Measurements from ENCODE around the gene ICA1. TPM values are rescaled to one million over a fixed set of nuclear protein-coding genes. Genes with fewer than 3 reads are reported as not detected.

Gene ICA1
- total RNA-seq, 1 experiment from 2014 or later = not detected

DNA sequence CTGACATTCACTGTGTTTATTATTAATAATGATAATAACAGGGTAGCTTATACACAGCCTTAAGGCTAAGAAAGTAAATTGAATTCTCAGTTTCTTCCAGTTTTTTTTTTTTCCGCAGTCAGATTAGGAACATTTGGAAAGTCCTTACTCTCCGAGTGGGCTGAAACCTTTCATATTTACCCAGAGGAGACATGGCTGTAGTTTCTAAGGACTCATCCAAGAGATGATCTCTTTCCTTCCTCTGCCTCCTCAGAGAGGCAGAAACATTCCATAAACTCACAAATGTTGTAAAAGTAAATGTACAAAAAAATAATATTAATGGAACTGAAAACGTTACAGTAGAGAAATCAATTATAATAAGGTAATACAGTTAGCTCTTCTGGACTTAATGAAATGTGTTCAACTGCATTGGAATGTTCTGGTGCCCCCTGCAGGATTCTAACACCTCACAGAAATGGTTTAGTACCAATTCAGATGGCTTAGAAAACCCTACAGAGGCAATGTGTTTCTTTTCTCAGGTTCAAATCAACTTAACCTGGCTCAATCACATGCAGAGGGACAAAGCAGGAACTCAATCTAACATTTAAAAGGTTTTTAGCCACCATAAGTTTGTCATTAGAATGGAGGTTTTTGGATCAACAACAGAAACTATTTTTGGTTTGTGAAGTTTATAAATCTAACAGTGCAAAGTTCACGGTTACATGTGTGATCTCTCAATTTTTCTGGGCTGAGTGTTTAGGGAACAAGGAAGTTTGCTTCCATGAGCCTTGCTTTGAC, 71.7 kb downstream of the ICA1 start:
- Histone ChIP-seq H3K27ac (no peak overlapping the region), H3K4me1 (replicated peaks) (no peaks in the 10 kb centered on the region), H3K9me3 (replicated peaks) (no peaks in the 10 kb centered on the region), H3K27me3 (replicated peaks) (no peaks in the 10 kb centered on the region), H3K36me3 (no peaks in the 10 kb centered on the region), H3K4me3 (no peak overlapping the region)
- no peak for DNase-seq (ENCODE audit: low read depth in 1 of 2, low spot score in 2 of 2)

GRCh38 chr7:8189625-8190024, 72.3 kb downstream of the ICA1 start:
- H3K4me3 ChIP-seq = no peak overlapping the region
- H3K9me3 ChIP-seq (replicated peaks) = no peaks in the 10 kb centered on the region
- no peak overlapping the region for H3K27ac ChIP-seq
- no peak for DNase-seq (ENCODE audit: low read depth in 1 of 2, low spot score in 2 of 2)
- no peaks in the 10 kb centered on the region for H3K27me3 ChIP-seq (replicated peaks)
- no peaks in the 10 kb centered on the region for H3K36me3 ChIP-seq
- no peaks in the 10 kb centered on the region for H3K4me1 ChIP-seq (replicated peaks)

- Histone ChIP-seq H3K9me3 (replicated peaks) (no peaks in the 10 kb centered on the region), H3K27me3 (replicated peaks) (no peaks in the 10 kb centered on the region), H3K4me3 (no peak overlapping the region), H3K27ac (no peak overlapping the region), H3K4me1 (replicated peaks) (no peaks in the 10 kb centered on the region), H3K36me3 (no peaks in the 10 kb centered on the region)
- DNase-seq (ENCODE audit: low read depth in 1 of 2, low spot score in 2 of 2) = no peak
These were observed 75.9 kb downstream of the ICA1 start for GRCh38 chr7:8185926-8186683.

DNA sequence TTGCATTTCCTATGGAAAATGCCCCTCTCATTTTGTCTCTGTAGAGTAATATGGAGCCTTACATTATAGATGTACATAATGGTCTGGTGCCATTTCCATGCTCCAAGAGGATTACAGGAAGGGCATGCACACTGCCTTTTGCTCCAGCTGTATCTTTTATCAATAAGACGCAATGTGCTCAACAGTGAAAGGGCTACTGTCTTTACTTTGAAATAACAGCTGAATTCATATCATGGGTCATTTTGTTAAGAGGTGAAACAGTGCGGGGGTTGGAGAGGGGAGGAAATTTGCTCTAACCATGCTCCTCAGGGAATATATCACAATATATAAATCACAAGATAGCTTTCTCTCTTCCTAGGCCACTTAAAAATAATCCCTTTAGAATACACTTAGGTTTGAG, 77.7 kb downstream of the ICA1 start:
- no peaks in the 10 kb centered on the region for H3K4me1 ChIP-seq (replicated peaks)
- H3K36me3 ChIP-seq = no peaks in the 10 kb centered on the region
- no peak overlapping the region for H3K4me3 ChIP-seq
- no peaks in the 10 kb centered on the region for H3K9me3 ChIP-seq (replicated peaks)
- H3K27ac ChIP-seq = no peak overlapping the region
- no peaks in the 10 kb centered on the region for H3K27me3 ChIP-seq (replicated peaks)
- DNase-seq (ENCODE audit: low read depth in 1 of 2, low spot score in 2 of 2) = no peak

GRCh38 chr7:8179486-8179885, 82.5 kb downstream of the ICA1 start:
- H3K27ac ChIP-seq = no peak overlapping the region
- no peak for DNase-seq (ENCODE audit: low read depth in 1 of 2, low spot score in 2 of 2)
- H3K36me3 ChIP-seq = no peaks in the 10 kb centered on the region
- H3K4me1 ChIP-seq (replicated peaks) = no peaks in the 10 kb centered on the region
- H3K9me3 ChIP-seq (replicated peaks) = no peaks in the 10 kb centered on the region
- H3K4me3 ChIP-seq = no peak overlapping the region
- H3K27me3 ChIP-seq (replicated peaks) = no peaks in the 10 kb centered on the region

DNA sequence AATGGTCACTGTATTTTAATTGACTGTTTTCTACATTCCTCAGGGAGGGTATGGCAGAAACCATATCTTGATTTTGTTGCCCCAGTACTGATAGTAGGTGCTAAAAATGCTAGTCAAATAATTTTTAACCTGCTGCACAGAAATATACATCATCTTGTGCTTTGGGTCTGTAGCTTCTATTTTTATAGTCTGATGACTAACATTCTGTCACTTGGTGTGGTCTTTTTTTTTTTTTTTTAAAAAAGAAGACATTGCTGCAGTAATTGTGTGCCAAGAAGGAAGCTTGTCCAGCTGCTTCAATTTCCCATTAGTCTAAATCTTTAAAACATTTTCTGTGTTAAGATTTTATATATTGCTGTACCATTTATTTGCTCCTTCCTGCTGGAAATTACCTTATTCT, 83.6 kb downstream of the ICA1 start:
- Histone ChIP-seq H3K4me1 (replicated peaks) (no peaks in the 10 kb centered on the region), H3K9me3 (replicated peaks) (no peaks in the 10 kb centered on the region)
- no peak for DNase-seq (ENCODE audit: low read depth in 1 of 2, low spot score in 2 of 2)

DNA sequence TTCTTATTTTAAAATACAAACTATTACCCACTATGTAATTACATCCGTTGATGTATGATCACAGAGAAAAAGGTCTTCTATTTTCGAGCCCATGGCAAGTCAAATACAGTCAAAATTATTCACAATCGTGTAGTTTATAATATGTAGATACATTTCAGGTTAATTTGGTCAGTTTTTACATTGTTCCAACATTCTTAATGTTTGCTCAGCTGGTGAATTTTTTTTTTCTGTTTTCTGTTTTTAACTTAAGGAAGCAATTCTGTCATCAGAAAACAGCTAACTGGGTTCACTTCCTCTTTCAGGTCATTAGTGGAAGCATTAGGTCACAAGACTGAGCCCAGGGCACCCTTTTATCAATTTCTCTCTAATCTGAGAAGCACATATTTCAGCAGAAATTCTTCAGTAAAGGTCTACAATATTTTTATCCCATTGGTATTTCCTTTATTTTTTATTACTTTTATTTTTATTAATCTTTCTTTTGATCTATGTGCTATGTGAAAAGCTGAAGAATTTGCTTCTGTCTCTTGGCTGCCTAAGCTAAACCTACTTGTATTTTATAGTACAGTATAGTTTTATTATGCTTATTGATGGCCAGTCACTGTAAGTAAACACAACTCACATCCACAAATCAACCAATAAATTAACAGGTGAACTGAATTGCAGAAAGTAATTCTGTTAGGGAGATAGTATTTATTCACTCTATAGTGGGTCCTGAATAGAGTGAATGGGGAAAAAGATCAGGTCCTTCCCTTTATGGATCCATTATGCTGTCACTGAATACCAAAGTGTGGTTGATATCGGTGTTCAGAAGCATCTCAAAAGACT, 84.6 kb downstream of the ICA1 start:
- H3K27ac ChIP-seq = no peak overlapping the region

More for the DNA sequence above, 83.6 kb downstream of the ICA1 start:
- H3K27me3 ChIP-seq (replicated peaks) = no peaks in the 10 kb centered on the region
- H3K36me3 ChIP-seq = no peaks in the 10 kb centered on the region
- no peak overlapping the region for H3K27ac ChIP-seq
- no peak overlapping the region for H3K4me3 ChIP-seq

DNA sequence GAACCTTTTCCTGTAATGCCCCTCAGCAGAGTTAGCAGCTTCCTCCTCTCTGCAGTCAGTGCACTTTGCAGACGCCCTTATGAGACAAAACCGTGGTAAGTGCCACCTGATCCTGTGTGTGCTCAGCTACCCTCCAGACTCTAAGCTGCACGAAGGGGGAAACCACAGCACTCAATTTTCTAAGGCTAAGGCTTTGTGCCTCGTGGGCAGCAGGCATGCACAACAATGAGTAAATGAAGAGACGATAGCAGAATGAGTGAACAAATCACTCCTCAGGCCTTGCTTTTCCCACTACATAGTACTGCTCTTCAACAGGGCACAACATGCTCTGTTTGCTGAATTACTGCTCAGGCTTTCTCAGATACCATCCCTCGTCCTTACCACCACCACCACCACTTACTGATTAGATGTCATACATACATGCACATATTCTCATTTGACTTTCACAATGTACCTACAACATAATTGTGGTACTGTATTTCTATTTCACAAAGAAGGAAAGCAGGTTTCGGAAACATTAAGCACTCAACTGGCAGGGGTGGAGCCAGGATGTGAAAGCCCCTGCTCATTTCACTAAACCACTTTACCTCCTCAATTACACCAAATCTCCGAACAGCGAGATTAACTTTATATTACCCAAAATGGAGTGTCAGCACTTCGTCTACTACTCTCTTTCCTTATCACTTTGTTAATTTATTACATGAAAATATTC, 85.4 kb downstream of the ICA1 start:
- Histone ChIP-seq H3K27ac (no peak overlapping the region), H3K36me3 (no peaks in the 10 kb centered on the region), H3K4me3 (no peak overlapping the region), H3K4me1 (replicated peaks) (no peaks in the 10 kb centered on the region), H3K27me3 (replicated peaks) (no peaks in the 10 kb centered on the region), H3K9me3 (replicated peaks) (no peaks in the 10 kb centered on the region)
- no peak for DNase-seq (ENCODE audit: low read depth in 1 of 2, low spot score in 2 of 2)

More for the DNA sequence above, 84.6 kb downstream of the ICA1 start:
- no peak for DNase-seq (ENCODE audit: low read depth in 1 of 2, low spot score in 2 of 2)
- Histone ChIP-seq H3K9me3 (replicated peaks) (no peaks in the 10 kb centered on the region), H3K36me3 (no peaks in the 10 kb centered on the region), H3K4me1 (replicated peaks) (no peaks in the 10 kb centered on the region), H3K4me3 (no peak overlapping the region), H3K27me3 (replicated peaks) (no peaks in the 10 kb centered on the region)

GRCh38 chr7:8175929-8176369, 86.0 kb downstream of the ICA1 start:
- Histone ChIP-seq H3K9me3 (replicated peaks) (no peaks in the 10 kb centered on the region), H3K36me3 (no peaks in the 10 kb centered on the region), H3K4me1 (replicated peaks) (no peaks in the 10 kb centered on the region), H3K4me3 (no peak overlapping the region), H3K27ac (no peak overlapping the region), H3K27me3 (replicated peaks) (no peaks in the 10 kb centered on the region; the same call in 1 of the 2 replicates)
- DNase-seq (ENCODE audit: low read depth in 1 of 2, low spot score in 2 of 2) = no peak

DNA sequence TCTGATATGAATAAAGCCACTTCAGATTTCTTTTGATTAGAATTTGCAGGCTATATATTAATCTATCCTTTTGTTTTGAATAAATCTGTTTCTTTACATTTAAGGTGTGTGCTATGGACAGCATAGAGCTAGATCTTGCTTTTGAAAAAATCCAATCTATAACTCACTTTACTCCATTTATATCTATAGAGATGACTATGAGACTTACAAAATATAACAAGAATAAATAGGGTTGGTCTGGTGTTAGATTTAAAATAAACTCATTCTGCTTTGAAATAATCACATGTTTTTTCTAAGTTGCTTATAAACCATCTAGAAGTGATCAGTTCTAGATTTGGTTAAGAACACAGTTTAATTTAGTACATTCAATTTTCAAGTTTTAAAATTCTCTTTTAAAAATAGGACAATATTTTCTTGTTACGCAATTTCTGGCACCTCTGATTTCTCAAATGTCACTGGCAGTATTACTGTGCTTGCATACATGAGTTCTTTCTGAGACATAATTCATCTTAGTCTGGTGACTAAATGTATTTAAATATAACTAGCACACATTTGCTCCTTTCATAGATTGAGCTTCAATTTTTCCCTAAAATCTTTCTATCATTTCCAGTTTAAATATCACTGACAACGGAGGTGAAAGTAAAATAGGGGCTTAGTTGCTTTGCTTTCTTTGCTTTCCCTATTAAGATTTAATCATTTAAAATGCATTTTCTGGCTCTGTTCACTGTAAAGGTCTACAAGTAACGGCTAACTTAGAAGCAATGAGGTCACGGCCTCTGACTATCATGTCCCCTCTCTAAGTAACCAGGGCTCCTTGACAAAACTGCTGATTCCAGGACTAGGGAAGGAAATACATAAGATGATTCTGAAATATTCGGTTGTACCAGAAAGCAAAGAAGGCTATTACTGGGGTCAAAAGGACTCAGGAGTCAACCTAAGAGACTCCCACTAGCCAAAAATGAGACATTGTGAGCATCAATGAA, 89.3 kb downstream of the ICA1 start:
- Histone ChIP-seq H3K4me3 (no peak overlapping the region), H3K4me1 (replicated peaks) (no peaks in the 10 kb centered on the region), H3K36me3 (no peaks in the 10 kb centered on the region), H3K27ac (no peak overlapping the region), H3K9me3 (replicated peaks) (no peaks in the 10 kb centered on the region), H3K27me3 (replicated peaks) (no peaks in the 10 kb centered on the region; the same call in 1 of the 2 replicates)
- no peak for DNase-seq (ENCODE audit: low read depth in 1 of 2, low spot score in 2 of 2)

DNA sequence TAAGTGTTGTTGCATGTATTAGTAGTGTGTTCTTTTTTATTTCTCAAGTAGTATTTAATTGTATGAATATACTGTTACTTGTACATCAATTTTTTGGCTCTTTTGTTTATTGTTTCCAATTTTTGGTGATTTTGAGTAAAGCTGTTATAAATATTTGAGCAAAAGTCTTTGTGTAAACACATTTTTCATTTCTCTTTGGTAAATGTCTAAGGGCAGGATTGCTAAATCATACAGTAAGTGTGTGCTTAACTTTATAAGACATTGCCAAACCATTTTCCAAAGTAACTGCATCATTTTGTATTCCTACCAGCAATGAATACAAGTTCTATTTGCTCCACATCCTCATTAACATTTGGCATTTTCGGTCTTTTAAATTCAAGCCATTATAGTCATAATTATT, 92.8 kb downstream of the ICA1 start:
- DNase-seq (ENCODE audit: low read depth in 1 of 2, low spot score in 2 of 2) = no peak
- H3K27ac ChIP-seq = no peak overlapping the region
- no peaks in the 10 kb centered on the region for H3K4me1 ChIP-seq (replicated peaks)
- no peaks in the 10 kb centered on the region for H3K9me3 ChIP-seq (replicated peaks)
- no peak overlapping the region for H3K4me3 ChIP-seq
- no peaks in the 10 kb centered on the region; the same call in 1 of the 2 replicates for H3K27me3 ChIP-seq (replicated peaks)
- H3K36me3 ChIP-seq = no peaks in the 10 kb centered on the region

DNA sequence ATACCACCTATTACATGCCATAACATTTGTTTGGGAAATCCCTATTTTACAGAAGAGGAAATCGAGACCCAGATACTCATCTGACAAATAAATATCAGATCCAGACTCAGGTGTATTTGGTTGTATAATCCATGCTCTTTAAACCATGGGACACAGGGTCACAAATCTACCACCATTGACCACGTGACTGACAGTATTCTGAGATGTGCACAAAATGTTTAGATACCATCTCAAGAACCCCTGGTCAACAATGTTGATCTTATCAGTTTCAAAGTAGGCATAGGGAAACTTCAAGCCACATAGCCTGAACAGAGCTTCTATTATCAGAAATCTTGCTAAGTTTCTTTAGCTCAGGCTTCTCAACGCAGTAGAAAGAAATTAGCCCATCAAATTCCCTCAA, 93.6 kb downstream of the ICA1 start:
- Histone ChIP-seq H3K27me3 (replicated peaks) (no peaks in the 10 kb centered on the region; the same call in 1 of the 2 replicates), H3K4me1 (replicated peaks) (no peaks in the 10 kb centered on the region), H3K27ac (no peak overlapping the region), H3K4me3 (no peak overlapping the region), H3K36me3 (no peaks in the 10 kb centered on the region), H3K9me3 (replicated peaks) (no peaks in the 10 kb centered on the region)
- no peak for DNase-seq (ENCODE audit: low read depth in 1 of 2, low spot score in 2 of 2)

All from SJSA1 (cell line).